GM10847 (cell line): ENCODE measurements around the gene AAR2.

Source experiments
- POLR2A ChIP-seq: IDR thresholded peaks from 2 replicates; pipeline ENCODE4 v1.6.1; 2011; ENCODE audit not compliant: insufficient read length; ENCODE audit errors: extremely low read depth

AAR2 gene

GRCh38 chr20:36235892-36236785 is at the start of gene AAR2:
TSS of gene AAR2 (plus strand) at chr20:36236478. CDS start at chr20:36239869, 3,391 bp downstream.
- peak; percentile 78 for TF ChIP-seq POLR2A

GRCh38 chr20:36193977-36194712 is 42.1 kb upstream of the AAR2 start:
- no peak for TF ChIP-seq POLR2A

GRCh38 chr20:36196676-36197075 is 39.6 kb upstream of the AAR2 start:
- TF ChIP-seq POLR2A, result no peak

- TF ChIP-seq POLR2A, result no peak
These were observed 39.0 kb upstream of the AAR2 start for GRCh38 chr20:36197271-36197670.

- TF ChIP-seq POLR2A, result no peak
These were observed 36.7 kb upstream of the AAR2 start for GRCh38 chr20:36199345-36200257.

- no peak for TF ChIP-seq POLR2A
These were observed 35.8 kb upstream of the AAR2 start for GRCh38 chr20:36200451-36200850.

GRCh38 chr20:36201198-36201597 is 35.1 kb upstream of the AAR2 start:
- TF ChIP-seq POLR2A, result no peak

- no peak for TF ChIP-seq POLR2A
These were observed 33.4 kb upstream of the AAR2 start for GRCh38 chr20:36202891-36203338.

- TF ChIP-seq POLR2A, result no peak
These were observed 32.4 kb upstream of the AAR2 start for GRCh38 chr20:36203861-36204260.

- TF ChIP-seq POLR2A, result no peak
These were observed 31.3 kb upstream of the AAR2 start for GRCh38 chr20:36205026-36205425.

GRCh38 chr20:36206068-36206467 is 30.2 kb upstream of the AAR2 start:
- no peak for TF ChIP-seq POLR2A

- TF ChIP-seq POLR2A, result no peak
These were observed 29.6 kb upstream of the AAR2 start for GRCh38 chr20:36206641-36207040.

- no peak for TF ChIP-seq POLR2A
These were observed 28.7 kb upstream of the AAR2 start for GRCh38 chr20:36207602-36208001.

- no peak for TF ChIP-seq POLR2A
These were observed 28.0 kb upstream of the AAR2 start for GRCh38 chr20:36208257-36208656.

- no peak for TF ChIP-seq POLR2A
These were observed 25.7 kb upstream of the AAR2 start for GRCh38 chr20:36210436-36211021.
